ENCODE measurements around the gene LRRC8B. TPM values are rescaled to one million over a fixed set of nuclear protein-coding genes. Genes with fewer than 3 reads are reported as not detected.

LRRC8B gene
- total and polyA plus RNA-seq, 2 of the 13 experiments (the other 11 are each of a cell fraction or from before 2014, with no cell fraction given): 4.9 to 7.6 TPM

GRCh38 chr1:89516055-89516454 lies 8.6 kb upstream of the LRRC8B start:
- Histone ChIP-seq H4K20me1 (ENCODE audit: insufficient read depth, low read length) (no peaks in the 10 kb centered on the region), H3K79me2 (ENCODE audit: insufficient read depth, low read length) (no peaks in the 10 kb centered on the region), H3K27ac (ENCODE audit: extremely low read length, insufficient read depth, low read length) (no peak overlapping the region), H3K4me2 (ENCODE audit: low read depth, low read length) (no peak overlapping the region), H3K9ac (ENCODE audit: insufficient read depth, low read depth, low read length) (no peak overlapping the region), H3K4me1 (ENCODE audit: insufficient read depth, low read length) (0 out of 2 replicates have a peak, but pooled peaks cover 4% of the 10 kb centered on the region), H3K27me3 (ENCODE audit: control insufficient read depth in 1 of 2, insufficient read depth in 2 of 2, low read length in 2 of 2) (no peaks in the 10 kb centered on the region), H3K4me3 (replicated peaks in 1 of 3; ENCODE audit: insufficient read depth in 1 of 3, low read depth in 2 of 3, low read length in 3 of 3) (no peak overlapping the region), H2AFZ (ENCODE audit: low read length) (no peak overlapping the region), H3K9me3 (ENCODE audit: low read length) (no peaks in the 10 kb centered on the region), H3K36me3 (replicated peaks in 1 of 2; ENCODE audit: control insufficient read depth in 1 of 2, insufficient read depth in 2 of 2, low read length in 2 of 2) (no peaks in the 10 kb centered on the region)
- DNase-seq (ENCODE audit: low spot score) (peak; percentile 6), ATAC-seq (peak; percentile 56; the same call in 2 of the 3 replicates), FAIRE-seq (no peak)
- in situ Hi-C loops (cut with HindIII; ENCODE audit: extremely low pct_ligation_motif_present, low pct_unique_long_range_greater_than_20kb): loop anchor here (10.0 kb wide), 1 partner anchor 89 kb away; no protein-coding TSS in a partner anchor
- WGBS (ENCODE audit: low lambda C conversion rate): 42% methylated on average over 4 of the region's 4 CpGs
- ChIA-PET POLR2A (no interaction called here), CTCF (ENCODE audit: low intra/inter-chr PET ratio, low total read pairs) (no interaction called here)
- no TSS peak for BruUV-seq (replicated peaks)
- intact Hi-C loops (cut with micrococcal nuclease; ENCODE audit: unreplicated experiment): loop anchor here (5.0 kb wide), 1 partner anchor 1141 kb away; no protein-coding TSS in a partner anchor
- TF ChIP-seq MTA3 (CRISPR knock-in tag; IDR thresholded peaks at IDR 0.05): no peak
- TF ChIP-seq NFE2 (CRISPR knock-in tag; IDR thresholded peaks at IDR 0.05): peak; percentile 73; the same call in 1 of the 2 replicates
- 0 out of 2 replicates have a peak, but pooled peaks have one; percentile 17 for TF ChIP-seq MAFF (IDR thresholded peaks at IDR 0.05; ENCODE audit: low read depth, low read length)
- peak; percentile 66 for TF ChIP-seq NFE2L2 (IDR thresholded peaks at IDR 0.05; ENCODE audit: low read length)
- peak; percentile 81 for TF ChIP-seq FOSL2 (CRISPR knock-in tag; IDR thresholded peaks at IDR 0.05)
- TF ChIP-seq EP300 (IDR thresholded peaks at IDR 0.05; ENCODE audit: low read depth in 2 of 2, low read length in 2 of 2): peak in 1 of 2 experiments; percentile 17; a peak in 1 of 4 replicates
- no peak for TF ChIP-seq EP300 (CRISPR knock-in tag; IDR thresholded peaks at IDR 0.05; ENCODE audit: borderline replicate concordance)
- no peak for TF ChIP-seq CREM (IDR thresholded peaks at IDR 0.05)
- TF ChIP-seq CREM (CRISPR knock-in tag; IDR thresholded peaks at IDR 0.05): no peak
- peak; percentile 35; the same call in 1 of the 2 replicates for TF ChIP-seq SAP130 (CRISPR knock-in tag; IDR thresholded peaks at IDR 0.05; ENCODE audit: low read depth)

GRCh38 chr1:89518221-89518631 lies 6.4 kb upstream of the LRRC8B start:
- FAIRE-seq: no peak
- H3K4me2 ChIP-seq (ENCODE audit: low read depth, low read length): no peak overlapping the region
- DNase-seq (ENCODE audit: low spot score): no peak
- WGBS (ENCODE audit: low lambda C conversion rate): 75% methylated on average over 3 of the region's 3 CpGs
- in situ Hi-C loops (cut with HindIII; ENCODE audit: extremely low pct_ligation_motif_present, low pct_unique_long_range_greater_than_20kb): loop anchor here (10.0 kb wide), 1 partner anchor 87 kb away; no protein-coding TSS in a partner anchor
- no peak overlapping the region for H3K4me3 ChIP-seq (replicated peaks in 1 of 3; ENCODE audit: insufficient read depth in 1 of 3, low read depth in 2 of 3, low read length in 3 of 3)
- H4K20me1 ChIP-seq (ENCODE audit: insufficient read depth, low read length): no peaks in the 10 kb centered on the region
- CTCF ChIA-PET (ENCODE audit: low intra/inter-chr PET ratio, low total read pairs): no interaction called here
- peaks cover 4% of the 10 kb centered on the region; the same call in 1 of the 2 replicates for H3K4me1 ChIP-seq (ENCODE audit: insufficient read depth, low read length)
- H3K27me3 ChIP-seq (ENCODE audit: control insufficient read depth in 1 of 2, insufficient read depth in 2 of 2, low read length in 2 of 2): no peaks in the 10 kb centered on the region
- H3K36me3 ChIP-seq (replicated peaks in 1 of 2; ENCODE audit: control insufficient read depth in 1 of 2, insufficient read depth in 2 of 2, low read length in 2 of 2): no peaks in the 10 kb centered on the region
- no peak overlapping the region for H3K9ac ChIP-seq (ENCODE audit: insufficient read depth, low read depth, low read length)
- BruUV-seq (replicated peaks): no TSS peak
- no peak for ATAC-seq
- no peaks in the 10 kb centered on the region for H3K79me2 ChIP-seq (ENCODE audit: insufficient read depth, low read length)
- H2AFZ ChIP-seq (ENCODE audit: low read length): no peak overlapping the region
- intact Hi-C loops (cut with micrococcal nuclease; ENCODE audit: unreplicated experiment): loop anchor here (5.0 kb wide), 1 partner anchor 1139 kb away; no protein-coding TSS in a partner anchor
- no peak overlapping the region for H3K27ac ChIP-seq (ENCODE audit: extremely low read length, insufficient read depth, low read length)
- H3K9me3 ChIP-seq (ENCODE audit: low read length): no peaks in the 10 kb centered on the region
- POLR2A ChIA-PET: no interaction called here
- TF ChIP-seq RNF2 (conservative IDR thresholded peaks at IDR 0.05; ENCODE audit: low read depth) (no peak), ZNF431 (CRISPR knock-in tag; IDR thresholded peaks at IDR 0.05; ENCODE audit: borderline replicate concordance, low read depth) (no peak), ZBTB20 (CRISPR knock-in tag; IDR thresholded peaks at IDR 0.05; ENCODE audit: borderline replicate concordance, low read depth) (no peak), ETS1 (CRISPR knock-in tag; IDR thresholded peaks at IDR 0.05) (no peak), CC2D1A (CRISPR knock-in tag; IDR thresholded peaks at IDR 0.05) (no peak), ARHGAP35 (CRISPR knock-in tag; IDR thresholded peaks at IDR 0.05; ENCODE audit: borderline replicate concordance) (no peak), LRRFIP1 (CRISPR knock-in tag; conservative IDR thresholded peaks at IDR 0.05) (no peak), ZNF598 (CRISPR knock-in tag; IDR thresholded peaks at IDR 0.05; ENCODE audit: borderline replicate concordance) (no peak)
